Brain microvascular endothelial cell (primary cell): ENCODE measurements around the gene MYO16.
"Not testable (repeated sequence)": the region's sequence is repeated elsewhere in the genome, so short reads cannot be mapped to it uniquely, and the experiment has no call there.

Source experiments
- DNase-seq: peaks from one replicate; pipeline ENCODE4 v3.0.0-alpha.2; 2020
- H3K27ac ChIP-seq: fragments of 250-450 bp; sonication (Bioruptor Pico); 2 replicates; pipeline ENCODE4 v1.5.1; 2020; ENCODE audit warnings: mild to moderate bottlenecking, moderate library complexity
- H3K27me3 ChIP-seq: fragments of 250-450 bp; sonication (Bioruptor Pico); replicated peaks from 2 replicates; pipeline ENCODE4 v1.5.1; 2020; ENCODE audit warnings: mild to moderate bottlenecking
- H3K36me3 ChIP-seq: fragments of 250-450 bp; sonication (Bioruptor Pico); replicated peaks from 2 replicates; pipeline ENCODE4 v1.5.1; 2020; ENCODE audit warnings: mild to moderate bottlenecking
- H3K4me3 ChIP-seq: 2 replicates; pipeline ENCODE4 v1.5.1; 2011; ENCODE audit warnings: low read depth, mild to moderate bottlenecking, control low read depth, low read length, moderate library complexity
- in situ Hi-C: cut with HindIII; loops from 2 replicates; pipeline ENCODE4 v1.10.0; 2017; ENCODE audit warnings: low sequenced_read_pairs, low pct_ligation_motif_present
- TF ChIP-seq, protein P1 (sequence below): IDR thresholded peaks from 2 replicates; pipeline ENCODE4 v1.5.1; 2011; ENCODE audit warnings: low read depth, mild to moderate bottlenecking, moderate library complexity, low read length, control low read depth, inconsistent platforms; ENCODE audit errors: missing control alignments

The MYO16 gene

DNA sequence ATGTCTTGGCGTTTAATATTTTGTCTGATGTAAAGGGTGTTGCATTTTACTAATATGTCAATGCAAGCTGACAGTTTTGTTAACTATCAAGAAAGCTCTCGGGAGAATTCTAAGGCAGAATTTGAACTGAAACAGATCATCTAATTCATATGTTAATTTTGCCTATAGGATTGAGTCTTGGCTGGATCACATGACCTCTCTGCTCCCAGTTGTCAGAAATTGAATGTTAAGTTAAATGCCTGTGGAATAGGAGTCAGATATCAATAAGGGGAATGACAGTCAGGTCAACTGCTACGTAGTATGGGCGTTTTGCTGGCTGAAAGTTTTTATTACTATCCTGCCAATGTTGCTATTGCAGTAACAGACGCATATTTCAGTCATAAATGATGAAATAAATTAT lies 358.5 kb downstream of the MYO16 start:
- in situ Hi-C loops = no loop called here
- no peaks in the 10 kb centered on the region for H3K27me3 ChIP-seq
- H3K36me3 ChIP-seq = no peaks in the 10 kb centered on the region
- no peak for DNase-seq
- TF ChIP-seq, protein P1, sequence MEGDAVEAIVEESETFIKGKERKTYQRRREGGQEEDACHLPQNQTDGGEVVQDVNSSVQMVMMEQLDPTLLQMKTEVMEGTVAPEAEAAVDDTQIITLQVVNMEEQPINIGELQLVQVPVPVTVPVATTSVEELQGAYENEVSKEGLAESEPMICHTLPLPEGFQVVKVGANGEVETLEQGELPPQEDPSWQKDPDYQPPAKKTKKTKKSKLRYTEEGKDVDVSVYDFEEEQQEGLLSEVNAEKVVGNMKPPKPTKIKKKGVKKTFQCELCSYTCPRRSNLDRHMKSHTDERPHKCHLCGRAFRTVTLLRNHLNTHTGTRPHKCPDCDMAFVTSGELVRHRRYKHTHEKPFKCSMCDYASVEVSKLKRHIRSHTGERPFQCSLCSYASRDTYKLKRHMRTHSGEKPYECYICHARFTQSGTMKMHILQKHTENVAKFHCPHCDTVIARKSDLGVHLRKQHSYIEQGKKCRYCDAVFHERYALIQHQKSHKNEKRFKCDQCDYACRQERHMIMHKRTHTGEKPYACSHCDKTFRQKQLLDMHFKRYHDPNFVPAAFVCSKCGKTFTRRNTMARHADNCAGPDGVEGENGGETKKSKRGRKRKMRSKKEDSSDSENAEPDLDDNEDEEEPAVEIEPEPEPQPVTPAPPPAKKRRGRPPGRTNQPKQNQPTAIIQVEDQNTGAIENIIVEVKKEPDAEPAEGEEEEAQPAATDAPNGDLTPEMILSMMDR = no peak
- no peak overlapping the region for H3K4me3 ChIP-seq
- no peak overlapping the region for H3K27ac ChIP-seq

DNA sequence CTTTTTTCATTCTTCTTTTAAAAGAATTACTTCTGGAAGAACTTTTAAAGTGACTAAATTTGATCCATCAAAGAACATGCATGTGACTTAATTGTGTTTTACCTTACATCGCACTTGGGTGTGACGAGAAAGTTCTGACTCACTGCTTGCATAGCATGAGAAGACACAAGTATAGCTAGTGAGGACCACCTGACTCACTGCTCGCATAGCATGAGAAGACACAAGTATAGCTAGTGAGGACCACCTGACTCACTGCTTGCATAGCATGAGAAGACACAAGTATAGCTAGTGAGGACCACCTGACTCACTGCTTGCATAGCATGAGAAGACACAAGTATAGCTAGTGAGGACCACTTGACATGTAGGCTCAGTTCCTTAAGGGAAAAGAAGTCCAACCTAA lies 362.0 kb downstream of the MYO16 start:
- H3K27ac ChIP-seq, H3K36me3 ChIP-seq, in situ Hi-C loops, H3K4me3 ChIP-seq, H3K27me3 ChIP-seq: not testable (repeated sequence)
- DNase-seq = peak; percentile 34

DNA sequence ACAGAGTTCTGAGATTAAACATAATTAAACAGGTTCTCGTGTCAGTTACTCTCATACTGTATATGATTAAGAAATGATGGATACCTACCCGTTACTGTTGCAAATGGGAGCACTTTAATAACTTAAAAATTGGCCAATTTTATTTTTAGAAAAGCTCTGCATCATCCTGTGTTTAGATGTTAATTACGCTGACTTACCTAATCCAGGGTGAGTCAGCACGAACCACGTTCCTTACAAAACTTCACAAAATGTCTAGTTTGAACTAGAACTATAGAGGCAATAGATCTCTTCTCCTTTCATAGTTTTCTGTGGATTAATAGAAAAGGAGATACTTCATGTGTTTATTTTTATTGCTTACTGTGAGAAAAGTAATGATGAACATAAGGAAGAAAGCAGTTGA lies 363.9 kb downstream of the MYO16 start:
- DNase-seq = no peak
- TF ChIP-seq, protein P1 = no peak
- no peak overlapping the region for H3K4me3 ChIP-seq
- in situ Hi-C loops = no loop called here
- no peaks in the 10 kb centered on the region for H3K36me3 ChIP-seq
- H3K27me3 ChIP-seq = no peaks in the 10 kb centered on the region
- H3K27ac ChIP-seq = no peak overlapping the region

DNA sequence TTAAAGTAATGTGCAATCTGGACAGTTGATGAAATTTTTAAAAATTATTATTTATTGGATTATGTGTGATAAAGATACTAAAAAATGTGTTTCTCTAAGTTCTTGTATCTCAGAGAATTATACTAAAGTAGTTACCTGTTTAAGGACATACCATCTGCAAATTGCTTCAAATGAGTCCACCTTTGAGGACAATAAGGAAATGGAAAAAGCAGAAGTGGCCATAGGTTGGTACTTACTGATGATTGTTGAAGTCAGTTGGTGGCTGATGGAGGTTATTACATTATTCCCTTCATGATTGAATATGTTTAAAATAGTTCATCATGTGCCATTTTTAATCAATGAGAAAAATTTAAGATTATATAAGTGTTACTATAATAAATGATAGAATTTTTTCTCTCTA lies 367.0 kb downstream of the MYO16 start:
- no peak overlapping the region for H3K4me3 ChIP-seq
- no peak overlapping the region for H3K27ac ChIP-seq
- H3K27me3 ChIP-seq = no peaks in the 10 kb centered on the region
- TF ChIP-seq, protein P1 = no peak
- no peaks in the 10 kb centered on the region for H3K36me3 ChIP-seq
- in situ Hi-C loops = no loop called here
- no peak for DNase-seq

DNA sequence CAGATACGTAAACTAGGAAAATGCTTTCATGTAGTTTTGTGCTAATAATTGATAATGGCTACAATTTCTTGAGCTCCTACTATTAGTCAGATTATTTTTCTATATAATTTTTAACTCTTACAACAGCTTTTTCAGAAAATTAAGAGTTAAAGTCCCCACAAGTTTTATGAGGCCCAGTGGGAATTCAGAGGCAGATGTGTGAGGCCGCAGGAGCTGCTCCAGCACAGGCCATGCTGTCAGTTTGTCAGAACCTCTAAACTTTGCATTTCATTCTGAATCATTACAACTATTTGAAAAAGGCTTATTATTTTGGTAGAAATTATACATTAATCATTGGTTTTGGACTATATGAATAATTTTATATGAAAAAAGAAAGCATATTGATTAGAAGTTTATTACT lies 370.8 kb downstream of the MYO16 start:
- no peak for DNase-seq
- H3K36me3 ChIP-seq = no peaks in the 10 kb centered on the region
- no peak overlapping the region for H3K4me3 ChIP-seq
- H3K27me3 ChIP-seq = no peaks in the 10 kb centered on the region
- in situ Hi-C loops = no loop called here
- no peak overlapping the region for H3K27ac ChIP-seq
- TF ChIP-seq, protein P1 = no peak

DNA sequence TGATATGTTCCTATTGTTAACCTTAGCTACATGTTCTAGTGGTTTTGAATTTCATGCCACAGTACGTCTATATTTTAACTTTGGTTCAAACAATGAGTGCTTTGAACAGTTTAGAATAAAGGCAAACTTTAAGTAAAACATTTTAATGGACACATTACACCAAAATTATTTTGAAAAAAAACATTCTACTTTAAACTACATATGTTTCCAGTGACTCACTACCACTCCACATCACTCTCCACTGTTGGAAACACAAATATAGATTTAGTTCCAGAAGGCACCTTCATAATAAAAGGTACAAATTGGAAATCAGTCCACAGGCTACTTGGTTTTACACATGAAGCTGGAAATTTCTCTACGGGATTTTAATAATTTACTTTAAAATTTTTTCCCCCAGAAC lies 373.5 kb downstream of the MYO16 start:
- H3K4me3 ChIP-seq = no peak overlapping the region
- TF ChIP-seq, protein P1 = no peak
- H3K27me3 ChIP-seq = no peaks in the 10 kb centered on the region
- no peak overlapping the region for H3K27ac ChIP-seq
- in situ Hi-C loops = no loop called here
- no peaks in the 10 kb centered on the region for H3K36me3 ChIP-seq
- no peak for DNase-seq

DNA sequence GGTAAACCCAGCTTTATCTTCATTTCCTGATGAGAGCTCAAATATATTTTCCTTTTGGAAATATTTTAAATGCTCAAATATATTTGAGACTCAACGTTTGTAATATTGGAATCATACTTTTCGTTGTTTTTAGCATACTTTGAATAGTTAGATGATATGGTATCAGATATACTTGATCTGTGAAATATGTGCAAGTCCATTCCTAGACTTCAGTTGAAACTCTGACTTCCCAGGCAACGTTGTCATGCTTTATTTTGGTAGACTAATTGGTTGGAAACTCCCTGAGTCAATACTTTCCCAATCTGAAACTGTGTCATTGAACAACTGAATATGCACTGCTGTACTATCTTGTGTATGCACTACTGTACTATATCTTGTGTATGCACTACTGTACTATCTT lies 378.5 kb downstream of the MYO16 start:
- no peaks in the 10 kb centered on the region for H3K27me3 ChIP-seq
- peak; percentile 63 for DNase-seq
- H3K27ac ChIP-seq = peak overlapping the region; percentile 29
- in situ Hi-C loops = no loop called here
- no peaks in the 10 kb centered on the region for H3K36me3 ChIP-seq
- no peak overlapping the region for H3K4me3 ChIP-seq
- TF ChIP-seq, protein P1 = no peak
